Hepatocyte (in vitro differentiated cells): ENCODE data around the gene CDC42BPB.

ENCODE experiments used
- EZH2 ChIP-seq: fragments of 200-600 bp; sonication (generic); IDR thresholded peaks from 2 replicates; pipeline ENCODE4 v1.6.1; 2016; ENCODE audit warnings: antibody characterized with exemption, mild to moderate bottlenecking, borderline replicate concordance
- TF ChIP-seq, protein P1 (sequence below): fragments of 200-600 bp; sonication (generic); IDR thresholded peaks from 2 replicates; pipeline ENCODE4 v1.5.1; 2016; ENCODE audit warnings: antibody characterized with exemption, mild to moderate bottlenecking; ENCODE audit not compliant: poor library complexity

DNA sequence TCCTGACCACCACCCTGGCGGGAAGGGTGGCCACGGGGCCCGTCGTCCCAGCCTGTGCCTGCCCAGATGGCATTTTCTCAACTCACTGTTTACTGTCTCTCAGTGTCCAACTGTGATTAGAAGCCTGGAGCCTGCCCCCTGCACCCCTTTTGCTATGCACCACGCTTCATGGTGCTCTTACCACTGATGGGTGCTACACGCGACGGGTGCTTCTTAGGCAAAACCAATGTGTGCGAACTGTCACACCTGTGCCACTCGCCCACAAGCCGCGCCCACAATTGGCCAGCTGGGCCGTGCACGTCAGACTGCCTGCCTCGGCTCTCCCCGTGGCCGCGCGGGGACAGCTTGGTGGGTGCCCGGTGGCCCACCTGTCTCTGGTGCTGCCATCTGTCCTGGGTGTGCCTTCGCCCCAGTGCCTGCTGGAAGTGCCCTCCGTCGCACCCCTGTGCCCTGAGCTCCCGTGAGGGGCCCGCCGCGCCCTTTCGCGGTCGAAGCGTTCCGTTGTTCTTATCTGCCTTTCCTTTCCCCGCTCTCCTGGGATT is 150.0 kb downstream of the CDC42BPB start:
- TF ChIP-seq, protein P1, sequence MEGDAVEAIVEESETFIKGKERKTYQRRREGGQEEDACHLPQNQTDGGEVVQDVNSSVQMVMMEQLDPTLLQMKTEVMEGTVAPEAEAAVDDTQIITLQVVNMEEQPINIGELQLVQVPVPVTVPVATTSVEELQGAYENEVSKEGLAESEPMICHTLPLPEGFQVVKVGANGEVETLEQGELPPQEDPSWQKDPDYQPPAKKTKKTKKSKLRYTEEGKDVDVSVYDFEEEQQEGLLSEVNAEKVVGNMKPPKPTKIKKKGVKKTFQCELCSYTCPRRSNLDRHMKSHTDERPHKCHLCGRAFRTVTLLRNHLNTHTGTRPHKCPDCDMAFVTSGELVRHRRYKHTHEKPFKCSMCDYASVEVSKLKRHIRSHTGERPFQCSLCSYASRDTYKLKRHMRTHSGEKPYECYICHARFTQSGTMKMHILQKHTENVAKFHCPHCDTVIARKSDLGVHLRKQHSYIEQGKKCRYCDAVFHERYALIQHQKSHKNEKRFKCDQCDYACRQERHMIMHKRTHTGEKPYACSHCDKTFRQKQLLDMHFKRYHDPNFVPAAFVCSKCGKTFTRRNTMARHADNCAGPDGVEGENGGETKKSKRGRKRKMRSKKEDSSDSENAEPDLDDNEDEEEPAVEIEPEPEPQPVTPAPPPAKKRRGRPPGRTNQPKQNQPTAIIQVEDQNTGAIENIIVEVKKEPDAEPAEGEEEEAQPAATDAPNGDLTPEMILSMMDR = no peak
- no peak for TF ChIP-seq EZH2
